Pancreas (tissue), 10 donors: Measurements from ENCODE around the gene TRAPPC3. TPM values are rescaled to one million over a fixed set of nuclear protein-coding genes. Genes with fewer than 3 reads are reported as not detected.

Source experiments
- ATAC-seq, 4 donors: fragments of 200-7000 bp; cut with Tn5 transposase; one replicate each; pipeline versions ENCODE4 v1.8.0 to v1.9.1; 2020; ENCODE audit warnings: mild to moderate bottlenecking in 4 of 4, moderate library complexity in 4 of 4
- DNase-seq, 6 donors: peaks; one replicate each; pipeline ENCODE4 v3.0.0-alpha.2; 2020
- FAIRE-seq: peaks from 2 replicates; lab custom pipeline; 2012; peaks lifted over from hg19 to GRCh38; lab: Jason Lieb, UNC
- H3K27ac ChIP-seq, 4 donors: fragments of 200-600 bp; sonication (generic); 1 replicate in 3 of 4; 2 replicates in 1 of 4; pipeline versions ENCODE4 v1.5.0 to v1.8.0; 2020
- H3K27me3 ChIP-seq, 4 donors: fragments of 200-600 bp; one replicate each; pipeline ENCODE4 v1.8.0; 2021
- H3K36me3 ChIP-seq, 3 donors: fragments of 200-600 bp; sonication (generic) in 1 of 3; one replicate each; pipeline versions ENCODE4 v1.5.0 to v1.8.0; 2020 to 2021
- H3K4me1 ChIP-seq, 3 donors: fragments of 200-600 bp; one replicate each; pipeline ENCODE4 v1.8.0; 2021
- H3K4me3 ChIP-seq, 4 donors: fragments of 200-600 bp; sonication (generic) in 2 of 4; one replicate each; pipeline versions ENCODE4 v1.5.0 to v1.8.0; 2020 to 2021
- H3K9me3 ChIP-seq, 4 donors: fragments of 200-600 bp; one replicate each; pipeline ENCODE4 v1.8.0; 2021
- WGBS, 2 donors: extraction: QIAGEN DNeasy Blood & Tissue Kit; methylation state at CpG; one replicate each; pipeline ENCODE4 v1.1.7; 2013; 5-methylcytosine and 5-hydroxymethylcytosine counted together
- intact Hi-C, 3 donors: fragments of 100-400 bp; cut with DNase I; formaldehyde crosslinking; loops; one replicate each; pipeline versions ENCODE4 v1.11.1 to v1.14.2; 2022
- polyA plus RNA-seq, 2 donors: library from polyadenylated mRNA; stranded (reverse); fragments of 200-250 nt; gene quantifications; one replicate each; pipeline ENCODE4 v1.2.3, GENCODE V29; 2013
- total RNA-seq, 6 donors: library from RNA; stranded (reverse); fragmentation: NEBNext Ultra II Directional in 4 of 6; extraction: Animal tissue kit (Norgen Biotek cat#: 25700) in 4 of 6; gene quantifications; one replicate each; pipeline versions ENCODE4 v1.2.1 to v1.2.4, GENCODE V29; 2021 to 2023
- TF ChIP-seq, protein P1 (sequence below), 4 donors: fragments of 200-600 bp; sonication (generic) in 3 of 4; IDR thresholded peaks; one replicate each; pipeline versions ENCODE4 v1.5.0 to v1.8.0; 2021; ENCODE audit warnings: antibody characterized with exemption in 4 of 4
- donor health status: healthy with polysubstance abuse.
- donor health status: DM: no; HTN: no; CAD: no; lungs with moderate emphysema.
- donor health status: DM: no; HTN: no; CAD: no.
- donor health status: control.
- donor health status: control.
- donor health status: Bipolar disorder and iron deficiency.
- donor health status: DM: yes; HTN: yes; CAD: no.
- donor health status: DM: no; HTN: no; CAD: no.
- donor health status: DM: no; HTN: no; CAD: no.
- donor health status: DM: yes; HTN: yes; CAD: no.

The TRAPPC3 gene
- total and polyA plus RNA-seq, 8 donors = 21.8 to 41.5 (median 27.0) TPM

DNA sequence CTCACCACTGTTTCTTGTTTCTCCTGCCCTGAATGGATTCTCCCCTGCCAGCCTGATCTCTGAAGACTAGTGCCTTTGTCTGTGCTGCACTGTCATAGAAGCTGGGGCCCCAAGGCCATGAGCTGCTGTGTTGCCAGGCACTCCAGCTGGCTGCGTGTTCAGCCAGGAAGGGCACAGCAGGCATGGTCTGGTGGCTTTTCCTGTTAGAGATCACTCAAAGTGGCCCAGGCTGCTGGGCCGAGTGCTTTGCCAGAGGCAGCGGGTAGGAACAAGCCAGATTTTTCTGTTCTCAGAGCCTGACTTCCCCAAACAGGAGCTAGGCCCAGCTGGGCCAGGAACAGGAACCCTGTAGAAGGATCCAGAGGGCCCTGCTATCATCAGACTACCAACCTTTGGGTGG is 55.4 kb downstream of the TRAPPC3 start:
- DNase-seq (peak in 1 of 6 donors; percentile 54), FAIRE-seq (no peak), ATAC-seq (peak in 2 of 4 donors; percentile 17 to 42)
- intact Hi-C loops = loop anchor here in 2 of 3 donors (10.0 kb wide), 4 partner anchors 91 to 331 kb away; no protein-coding TSS in a partner anchor
- no peaks in the 10 kb centered on the region for H3K27me3 ChIP-seq
- no peaks in the 10 kb centered on the region for H3K9me3 ChIP-seq
- H3K4me3 ChIP-seq = no peak overlapping the region
- H3K4me1 ChIP-seq = peaks cover 0 to 9% (median 5%) of the 10 kb centered on the region in 3 donors
- TF ChIP-seq, protein P1, sequence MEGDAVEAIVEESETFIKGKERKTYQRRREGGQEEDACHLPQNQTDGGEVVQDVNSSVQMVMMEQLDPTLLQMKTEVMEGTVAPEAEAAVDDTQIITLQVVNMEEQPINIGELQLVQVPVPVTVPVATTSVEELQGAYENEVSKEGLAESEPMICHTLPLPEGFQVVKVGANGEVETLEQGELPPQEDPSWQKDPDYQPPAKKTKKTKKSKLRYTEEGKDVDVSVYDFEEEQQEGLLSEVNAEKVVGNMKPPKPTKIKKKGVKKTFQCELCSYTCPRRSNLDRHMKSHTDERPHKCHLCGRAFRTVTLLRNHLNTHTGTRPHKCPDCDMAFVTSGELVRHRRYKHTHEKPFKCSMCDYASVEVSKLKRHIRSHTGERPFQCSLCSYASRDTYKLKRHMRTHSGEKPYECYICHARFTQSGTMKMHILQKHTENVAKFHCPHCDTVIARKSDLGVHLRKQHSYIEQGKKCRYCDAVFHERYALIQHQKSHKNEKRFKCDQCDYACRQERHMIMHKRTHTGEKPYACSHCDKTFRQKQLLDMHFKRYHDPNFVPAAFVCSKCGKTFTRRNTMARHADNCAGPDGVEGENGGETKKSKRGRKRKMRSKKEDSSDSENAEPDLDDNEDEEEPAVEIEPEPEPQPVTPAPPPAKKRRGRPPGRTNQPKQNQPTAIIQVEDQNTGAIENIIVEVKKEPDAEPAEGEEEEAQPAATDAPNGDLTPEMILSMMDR (IDR thresholded peaks at IDR 0.05) = no peak
- no peak overlapping the region for H3K27ac ChIP-seq
- WGBS, 2 donors = 72 to 79% methylated on average over 3 of the region's 3 CpGs
- H3K36me3 ChIP-seq = peaks cover 0 to 13% (median 6%) of the 10 kb centered on the region in 3 donors

DNA sequence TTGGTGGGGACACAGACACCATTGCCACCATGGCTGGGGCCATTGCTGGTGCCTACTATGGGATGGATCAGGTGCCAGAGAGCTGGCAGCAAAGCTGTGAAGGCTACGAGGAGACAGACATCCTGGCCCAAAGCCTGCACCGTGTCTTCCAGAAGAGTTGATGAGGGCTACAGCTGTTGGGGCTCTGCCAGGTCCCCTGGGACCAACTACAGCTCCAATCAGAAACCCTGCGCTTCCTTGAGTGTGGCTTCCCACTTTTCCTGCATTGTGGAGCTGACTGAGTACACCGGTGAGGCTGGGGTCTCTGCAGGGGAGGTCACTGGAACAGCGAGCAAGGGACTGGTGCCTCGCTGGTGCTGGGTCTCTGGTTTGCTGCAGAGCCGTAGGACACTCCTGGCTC is 56.1 kb downstream of the TRAPPC3 start:
- FAIRE-seq (no peak), DNase-seq (peak in 1 of 6 donors; percentile 40), ATAC-seq (no peak)
- H3K36me3 ChIP-seq = peaks cover 0 to 13% (median 6%) of the 10 kb centered on the region in 3 donors
- H3K4me3 ChIP-seq = no peak overlapping the region
- H3K9me3 ChIP-seq = no peaks in the 10 kb centered on the region
- intact Hi-C loops = loop anchor here in 2 of 3 donors (10.0 kb wide), 4 partner anchors 92 to 332 kb away; no protein-coding TSS in a partner anchor
- H3K27ac ChIP-seq = no peak overlapping the region
- WGBS, 2 donors = 84 to 91% methylated on average over 7 of the region's 7 CpGs
- H3K4me1 ChIP-seq = peaks cover 0 to 9% (median 5%) of the 10 kb centered on the region in 3 donors
- no peaks in the 10 kb centered on the region for H3K27me3 ChIP-seq
- TF ChIP-seq, protein P1 (IDR thresholded peaks at IDR 0.05) = no peak

DNA sequence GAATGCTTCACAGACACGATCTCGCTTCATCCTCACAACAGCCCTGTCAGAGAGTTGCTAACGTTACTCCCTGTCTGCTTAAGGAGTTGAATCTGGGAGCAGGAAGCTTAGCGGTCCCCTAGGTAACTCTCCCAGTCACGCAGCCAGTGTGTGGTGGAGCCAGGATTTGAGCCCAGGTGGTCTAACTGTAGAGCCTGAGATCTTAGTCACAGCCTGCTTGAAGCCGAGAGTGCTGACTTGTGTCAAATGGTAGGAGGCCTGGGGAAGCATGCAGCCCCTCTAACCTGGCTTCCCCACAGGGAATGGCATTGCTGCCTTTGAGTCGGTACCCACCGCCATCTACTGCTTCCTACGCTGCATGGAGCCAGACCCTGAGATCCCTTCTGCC is 56.5 kb downstream of the TRAPPC3 start:
- Histone ChIP-seq H3K36me3 (peaks cover 0 to 13% (median 6%) of the 10 kb centered on the region in 3 donors), H3K27ac (no peak overlapping the region), H3K4me3 (no peak overlapping the region), H3K4me1 (peaks cover 0 to 9% (median 5%) of the 10 kb centered on the region in 3 donors), H3K27me3 (no peaks in the 10 kb centered on the region), H3K9me3 (no peaks in the 10 kb centered on the region)
- DNase-seq (peak in 1 of 6 donors; percentile 19), FAIRE-seq (no peak), ATAC-seq (no peak)
- 89 to 94% methylated on average over 9 of the region's 9 CpGs for WGBS, 2 donors
- TF ChIP-seq, protein P1 (IDR thresholded peaks at IDR 0.05) = no peak
- intact Hi-C loops = loop anchor here in 2 of 3 donors (10.0 kb wide), 4 partner anchors 92 to 332 kb away; no protein-coding TSS in a partner anchor

DNA sequence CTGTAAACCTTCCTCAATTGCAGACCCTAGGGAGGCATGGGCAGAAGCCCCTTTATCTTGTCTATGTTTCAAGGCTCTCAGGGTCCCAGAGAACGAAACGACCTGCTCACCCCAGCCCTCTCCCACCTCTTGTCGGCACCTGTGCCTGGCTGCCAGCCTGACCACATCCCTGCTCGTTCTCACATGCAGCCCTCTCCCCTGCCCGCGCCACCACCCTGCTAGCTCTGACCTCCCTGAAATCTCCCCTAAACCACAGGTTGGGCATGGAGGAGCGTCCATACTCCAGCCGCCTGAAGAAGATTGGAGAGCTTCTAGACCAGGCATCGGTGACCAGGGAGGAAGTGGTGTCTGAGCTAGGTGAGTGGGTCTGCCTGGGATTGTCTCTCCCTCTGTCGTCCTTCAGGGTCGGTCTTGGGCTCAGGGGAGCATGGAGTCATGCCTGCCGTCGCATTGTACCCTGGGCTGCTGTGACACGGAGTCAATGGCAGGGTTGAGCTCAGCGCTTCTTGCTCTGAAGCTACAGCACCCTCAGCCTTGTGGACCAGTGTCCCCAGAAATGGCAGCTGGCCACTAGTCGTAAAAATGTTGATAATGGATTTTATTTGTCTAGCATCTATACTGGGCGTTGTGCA is 57.0 kb downstream of the TRAPPC3 start:
- FAIRE-seq (no peak), DNase-seq (peak in 3 of 6 donors; percentile 13 to 55 (median 23)), ATAC-seq (no peak)
- Histone ChIP-seq H3K9me3 (no peaks in the 10 kb centered on the region), H3K27ac (no peak overlapping the region), H3K4me3 (no peak overlapping the region), H3K36me3 (peaks cover 0 to 13% (median 6%) of the 10 kb centered on the region in 3 donors), H3K4me1 (peaks cover 0 to 9% (median 5%) of the 10 kb centered on the region in 3 donors), H3K27me3 (no peaks in the 10 kb centered on the region)
- WGBS, 2 donors = 90% methylated on average over 17 of the region's 17 CpGs
- intact Hi-C loops = loop anchor here in 2 of 3 donors (10.0 kb wide), 4 partner anchors 93 to 333 kb away; no protein-coding TSS in a partner anchor
- TF ChIP-seq, protein P1 (IDR thresholded peaks at IDR 0.05) = no peak
